ENCODE data around the gene PDS5B. TPM values are rescaled to one million over a fixed set of nuclear protein-coding genes. Genes with fewer than 3 reads are reported as not detected.

PDS5B gene
- total and polyA plus RNA-seq, 2 of the 8 experiments (the other 6 are each of a cell fraction or from before 2014, with no cell fraction given): 5.5 to 54.6 TPM

- DNase-seq (ENCODE audit: low read depth in 1 of 2, low spot score in 2 of 2): no peak
- Histone ChIP-seq H3K56ac (replicated peaks; ENCODE audit: insufficient read length, low read depth, low read length) (no peak overlapping the region), H4K20me1 (replicated peaks in 1 of 2; ENCODE audit: control insufficient read depth in 1 of 2, insufficient read depth in 2 of 2, low read length in 2 of 2) (peaks cover 3 to 7% of the 10 kb centered on the region in 2 experiments), H3K14ac (ENCODE audit: insufficient read length) (no peak overlapping the region), H3K79me2 (ENCODE audit: control insufficient read depth in 1 of 2, insufficient read depth in 2 of 2, low read length in 2 of 2) (peaks cover 0 to 93% of the 10 kb centered on the region in 2 experiments; a peak in 2 of 4 replicates), H3K36me3 (ENCODE audit: control insufficient read depth in 2 of 4, insufficient read depth in 4 of 4, low read length in 3 of 4) (no peaks in the 10 kb centered on the region), H3K27me3 (replicated peaks in 1 of 4; ENCODE audit: control insufficient read depth in 3 of 4, extremely low read depth in 1 of 4, insufficient read depth in 3 of 4, low read length in 3 of 4) (no peaks in the 10 kb centered on the region), H3K18ac (ENCODE audit: extremely low read depth, low read length) (no peak overlapping the region), H3K4me3 (ENCODE audit: extremely low read depth in 1 of 4, insufficient read depth in 2 of 4, low read depth in 3 of 4, low read length in 4 of 4) (no peak overlapping the region), H3K9me3 (ENCODE audit: insufficient read depth in 2 of 2, low read depth in 1 of 2, low read length in 1 of 2) (no peaks in the 10 kb centered on the region), H2BK12ac (ENCODE audit: low read depth, low read length) (no peak overlapping the region), H3K27ac (ENCODE audit: low read depth, low read length) (no peak overlapping the region), H3K23me2 (ENCODE audit: low read depth, low read length) (peaks cover 3% of the 10 kb centered on the region; the same call in 1 of the 2 replicates), H3K23ac (ENCODE audit: insufficient read length) (no peak overlapping the region), H2AFZ (ENCODE audit: low read length) (no peak overlapping the region), H2BK120ac (replicated peaks; ENCODE audit: low read depth, low read length) (no peak overlapping the region), H4K5ac (ENCODE audit: insufficient read length, low read depth, low read length) (no peak overlapping the region), H3K79me1 (ENCODE audit: low read depth, low read length) (peaks cover 2% of the 10 kb centered on the region; the same call in 1 of the 2 replicates), H3K9ac (replicated peaks in 1 of 4; ENCODE audit: extremely low read depth in 1 of 4, low read depth in 3 of 4, low read length in 3 of 4) (no peak overlapping the region), H2AK5ac (ENCODE audit: low read depth, low read length) (no peak overlapping the region), H3K4me1 (replicated peaks in 1 of 4; ENCODE audit: control insufficient read depth in 3 of 4, insufficient read depth in 4 of 4, low read length in 3 of 4) (no peaks in the 10 kb centered on the region), H3K4ac (replicated peaks; ENCODE audit: insufficient read length, low read depth, low read length) (no peak overlapping the region), H4K8ac (ENCODE audit: extremely low read depth, insufficient read depth, low read length) (no peak overlapping the region), H2BK5ac (ENCODE audit: low read depth, low read length) (no peak overlapping the region), H3K4me2 (ENCODE audit: insufficient read depth in 1 of 2, low read depth in 2 of 2, low read length in 2 of 2) (no peak overlapping the region), H2BK15ac (ENCODE audit: low read length) (no peak overlapping the region), H4K91ac (replicated peaks; ENCODE audit: insufficient read length, low read length) (no peak overlapping the region), H2BK20ac (ENCODE audit: low read length) (no peak overlapping the region)
- ChIA-PET POLR2A (ENCODE audit: partially characterized antibody) (interaction anchor here (1.9 kb wide), 1 partner anchor 55 kb away, joined by 7 read pairs; no protein-coding TSS in a partner anchor), CTCF (ENCODE audit: partially characterized antibody) (interaction anchor here (0.8 to 4.4 kb wide), 10 partner anchors 8 to 670 kb away, joined by 3 to 38 read pairs (median 4); partner anchors contain the start of gene PDS5B)
- FAIRE-seq: no peak
- WGBS, 2 experiments (ENCODE audit: extremely low coverage in 1 of 2, insufficient coverage in 1 of 2, insufficient read length in 1 of 2, insufficient replicate concordance in 2 of 2, low coverage in 1 of 2, low lambda C conversion rate in 2 of 2, missing lambda C conversion rate in 1 of 2): 92% methylated on average over 1 of the region's 1 CpG; no CpG with 5 or more reads in 1 of the 2 experiments
- TF ChIP-seq TAF7 (optimal IDR thresholded peaks at IDR 0.05; ENCODE audit: borderline replicate concordance, low read depth, low read length) (no peak), CBX8 (IDR thresholded peaks at IDR 0.05; ENCODE audit: borderline replicate concordance, low read depth, low read length) (no peak), MAFK (IDR thresholded peaks at IDR 0.05; ENCODE audit: low read depth, low read length) (no peak), CHD1 (IDR thresholded peaks at IDR 0.05; ENCODE audit: low read depth, low read length) (no peak)
Measured at GRCh38 chr13:32642316-32642715, 56.1 kb downstream of the PDS5B start.

Data from H1 (cell line).